DLD1 (cell line): ENCODE results near the gene ODAD3.
"Not testable (repeated sequence)": the region's sequence is repeated elsewhere in the genome, so short reads cannot be mapped to it uniquely, and the experiment has no call there.

Experiments used
- in situ Hi-C: cut with HindIII; loops from 2 replicates; pipeline ENCODE4 v1.10.0; 2017; ENCODE audit warnings: low sequenced_read_pairs

The ODAD3 gene

GRCh38 chr19:11461453-11461852, 26.5 kb upstream of the ODAD3 start:
- in situ Hi-C loops = no loop called here

DNA sequence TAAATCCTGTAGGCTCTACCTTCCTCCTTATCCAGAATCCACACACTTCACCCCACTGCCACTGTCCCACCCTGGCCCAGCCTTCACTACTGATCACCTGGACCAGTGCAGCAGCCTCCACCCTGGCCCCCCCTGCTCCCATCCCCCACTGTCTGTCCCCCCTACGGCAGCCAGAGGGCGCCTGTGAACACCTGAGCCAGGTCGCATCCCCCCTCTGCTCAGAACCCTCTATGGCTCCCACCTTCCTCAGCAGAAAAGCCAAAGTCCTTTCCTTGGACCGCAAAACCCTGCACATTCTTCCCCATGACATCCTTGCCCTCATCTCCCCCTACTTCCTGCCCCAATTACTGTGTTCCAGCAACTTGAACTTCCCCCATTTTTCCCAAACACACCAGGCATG, 25.3 kb upstream of the ODAD3 start:
- in situ Hi-C loops = no loop called here

- in situ Hi-C loops = not testable (repeated sequence)
These were observed 24.0 kb upstream of the ODAD3 start for GRCh38 chr19:11458912-11459311.

GRCh38 chr19:11458236-11458900, 23.4 kb upstream of the ODAD3 start:
- in situ Hi-C loops = no loop called here

DNA sequence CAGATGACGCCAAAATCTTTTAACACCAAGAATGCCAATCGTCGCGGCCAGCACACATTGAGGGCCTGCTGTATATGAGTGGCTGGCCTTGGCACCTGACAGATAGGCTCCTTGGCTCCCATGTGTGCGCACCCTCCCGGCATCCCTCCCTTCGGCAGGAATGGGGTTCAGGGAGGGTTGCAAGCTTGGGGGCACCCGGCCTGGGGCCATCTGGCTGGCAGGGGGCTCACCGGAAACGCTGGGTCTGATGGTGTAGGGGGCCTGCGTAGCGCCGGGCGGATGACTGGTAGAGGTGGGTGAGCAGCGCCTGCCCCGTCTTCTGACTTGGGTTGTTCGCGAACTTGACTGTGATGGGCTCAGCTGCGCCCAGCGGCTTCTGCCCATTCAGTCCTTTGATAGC, 22.9 kb upstream of the ODAD3 start:
- in situ Hi-C loops = no loop called here

- in situ Hi-C loops = no loop called here
These were observed 22.2 kb upstream of the ODAD3 start for GRCh38 chr19:11457115-11457514.

DNA sequence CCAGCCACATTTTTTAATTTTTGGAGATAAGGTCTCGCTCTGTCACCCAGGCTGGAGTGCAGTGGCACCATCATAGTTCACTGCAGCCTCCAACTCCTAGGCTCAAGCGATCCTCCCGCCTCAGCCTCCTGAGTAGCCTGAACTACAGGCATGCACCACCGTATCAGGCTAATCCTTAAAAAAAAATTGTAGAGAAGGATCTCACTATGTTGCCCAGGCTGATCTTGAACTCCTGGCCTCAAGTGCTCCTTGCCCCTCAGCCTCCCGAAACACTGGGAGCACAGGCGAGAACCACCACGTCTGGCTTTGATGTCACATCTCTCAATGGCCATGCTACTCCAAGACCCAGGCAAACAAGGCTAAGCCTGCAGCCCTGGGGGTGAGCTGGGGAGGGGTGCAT, 21.7 kb upstream of the ODAD3 start:
- in situ Hi-C loops = no loop called here

DNA sequence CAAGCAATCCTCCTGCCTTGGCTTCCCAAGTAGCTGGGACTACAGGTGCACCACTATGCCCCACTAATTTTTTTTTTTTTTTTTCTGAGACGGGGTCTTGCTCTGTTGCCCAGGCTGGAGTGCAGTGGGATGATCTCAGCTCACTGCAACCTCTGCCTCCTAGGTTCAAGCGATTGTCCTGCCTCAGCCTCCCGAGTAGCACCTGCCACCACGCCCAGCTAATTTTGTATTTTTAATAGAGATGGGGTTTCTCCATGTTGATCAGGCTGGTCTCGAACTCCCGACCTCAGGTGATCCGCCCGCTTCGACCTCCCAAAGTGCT, 20.3 kb upstream of the ODAD3 start:
- in situ Hi-C loops = not testable (repeated sequence)

- in situ Hi-C loops = no loop called here
These were observed 18.8 kb upstream of the ODAD3 start for GRCh38 chr19:11453468-11454341.

GRCh38 chr19:11452620-11453310, 17.8 kb upstream of the ODAD3 start:
- in situ Hi-C loops = no loop called here

DNA sequence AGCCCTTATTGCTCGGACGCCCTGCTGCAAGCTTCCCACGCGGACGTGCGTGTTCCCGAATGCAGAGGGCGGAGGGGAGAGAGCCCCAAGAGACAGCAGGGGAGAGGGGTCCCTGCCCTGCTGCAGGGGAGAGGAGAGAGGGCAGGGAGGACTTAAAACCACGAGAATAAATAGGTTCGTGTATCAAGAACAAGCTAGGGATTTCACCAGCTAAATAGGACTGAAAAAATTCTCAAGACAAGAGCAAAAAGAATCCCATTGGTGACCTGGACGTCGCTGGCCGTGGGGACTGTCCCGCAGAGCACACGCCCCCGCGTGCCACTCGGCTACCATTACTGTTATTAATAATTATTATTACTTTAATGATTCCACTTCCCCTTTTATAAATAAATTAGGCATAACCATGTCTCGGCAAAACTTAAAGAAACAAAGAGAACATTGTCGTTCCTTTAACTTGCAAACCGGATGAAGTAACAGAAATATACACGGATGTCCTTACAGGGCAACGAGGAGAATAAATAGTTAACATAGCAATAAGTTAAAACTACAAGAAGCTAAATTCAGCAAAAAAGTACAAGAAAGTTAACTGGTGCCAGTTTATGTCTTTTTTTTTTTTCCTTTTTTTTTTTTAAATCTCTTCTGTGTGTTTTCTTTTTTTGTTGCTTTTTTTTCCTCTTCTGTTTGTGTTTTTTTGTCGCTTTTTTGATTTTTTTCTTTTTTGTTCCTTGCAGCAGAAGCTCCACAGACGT, 17.1 kb upstream of the ODAD3 start:
- in situ Hi-C loops = no loop called here

- in situ Hi-C loops = no loop called here
These were observed 16.5 kb upstream of the ODAD3 start for GRCh38 chr19:11451327-11451870.

DNA sequence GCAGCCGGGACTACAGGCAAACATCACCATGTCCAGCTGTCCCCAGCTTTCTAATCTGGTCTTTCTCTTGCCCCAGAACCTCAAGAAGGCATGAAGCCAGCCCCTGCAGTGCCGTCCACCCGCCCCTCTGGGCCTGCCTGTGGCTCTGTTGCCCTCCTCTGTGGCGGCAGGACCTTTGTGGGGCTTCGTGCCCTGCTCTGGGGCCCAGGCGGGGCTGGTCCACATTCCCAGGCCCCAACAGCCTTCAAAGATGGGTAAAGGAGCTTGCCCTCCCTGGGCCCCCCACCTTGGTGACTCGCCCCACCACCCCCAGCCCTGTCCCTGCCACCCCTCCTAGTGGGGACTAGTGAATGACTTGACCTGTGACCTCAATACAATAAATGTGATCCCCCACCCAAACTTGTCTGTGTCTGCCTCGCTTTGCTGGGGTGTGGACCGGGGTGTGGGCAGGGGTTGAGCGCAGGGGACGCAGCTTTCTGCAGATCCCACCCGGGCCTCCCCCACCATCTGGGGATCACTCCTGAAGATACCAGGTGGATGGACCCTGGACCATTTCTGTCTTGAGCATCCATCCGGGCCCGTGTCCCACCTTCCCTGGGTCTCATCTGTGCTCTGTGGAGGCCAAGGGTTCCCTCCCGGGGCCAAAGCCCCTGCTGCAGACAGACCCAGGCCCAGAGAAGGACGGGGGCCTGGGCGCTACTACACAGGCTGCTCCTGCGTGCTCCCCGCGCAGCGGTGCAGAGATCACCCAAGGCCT, 15.8 kb upstream of the ODAD3 start:
- in situ Hi-C loops = no loop called here

DNA sequence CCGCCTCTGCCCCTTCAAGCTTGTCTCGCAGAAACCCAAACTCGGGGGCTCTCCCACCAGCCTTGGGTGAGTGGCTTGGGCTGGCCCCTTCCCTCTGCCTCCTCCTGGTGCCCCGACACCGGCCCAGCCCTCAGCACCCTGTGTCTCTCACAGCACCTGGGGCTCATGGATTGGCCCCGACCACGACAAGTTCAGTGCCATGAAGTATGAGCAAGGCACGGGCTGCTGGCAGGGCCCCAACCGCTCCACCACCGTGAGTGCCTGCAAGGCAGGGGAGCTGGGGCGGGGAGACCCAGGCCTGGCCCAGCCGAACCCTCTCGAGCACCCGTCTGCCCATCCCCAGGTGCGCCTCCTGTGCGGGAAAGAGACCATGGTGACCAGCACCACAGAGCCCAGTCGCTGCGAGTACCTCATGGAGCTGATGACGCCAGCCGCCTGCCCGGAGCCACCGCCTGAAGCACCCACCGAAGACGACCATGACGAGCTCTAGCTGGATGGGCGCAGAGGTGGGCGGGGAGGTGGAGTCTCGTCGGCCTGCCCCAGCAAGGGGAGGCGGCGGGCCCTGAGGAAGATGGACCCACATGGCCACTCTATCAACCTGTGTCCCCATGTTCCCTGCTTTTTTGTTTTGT, 14.1 kb upstream of the ODAD3 start:
- in situ Hi-C loops = no loop called here

DNA sequence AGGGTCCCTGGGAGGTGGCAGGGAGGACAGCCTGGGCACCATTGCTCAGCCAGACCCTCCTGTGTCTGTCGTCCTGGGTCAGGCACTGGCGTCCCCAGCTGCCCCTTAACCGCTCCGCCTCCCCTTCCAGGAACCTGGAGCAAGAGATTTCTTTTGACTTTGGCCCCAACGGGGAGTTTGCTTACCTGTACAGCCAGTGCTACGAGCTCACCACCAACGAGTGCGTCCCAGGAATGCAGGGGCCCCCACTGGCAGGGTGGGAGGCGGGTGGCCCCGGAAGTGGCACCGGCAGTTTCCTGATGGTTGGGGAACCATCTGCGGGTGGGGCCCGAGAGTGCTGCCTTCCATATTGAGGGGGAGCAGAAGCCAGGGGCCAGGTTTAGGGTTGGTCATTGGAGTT, 13.5 kb upstream of the ODAD3 start:
- in situ Hi-C loops = no loop called here

DNA sequence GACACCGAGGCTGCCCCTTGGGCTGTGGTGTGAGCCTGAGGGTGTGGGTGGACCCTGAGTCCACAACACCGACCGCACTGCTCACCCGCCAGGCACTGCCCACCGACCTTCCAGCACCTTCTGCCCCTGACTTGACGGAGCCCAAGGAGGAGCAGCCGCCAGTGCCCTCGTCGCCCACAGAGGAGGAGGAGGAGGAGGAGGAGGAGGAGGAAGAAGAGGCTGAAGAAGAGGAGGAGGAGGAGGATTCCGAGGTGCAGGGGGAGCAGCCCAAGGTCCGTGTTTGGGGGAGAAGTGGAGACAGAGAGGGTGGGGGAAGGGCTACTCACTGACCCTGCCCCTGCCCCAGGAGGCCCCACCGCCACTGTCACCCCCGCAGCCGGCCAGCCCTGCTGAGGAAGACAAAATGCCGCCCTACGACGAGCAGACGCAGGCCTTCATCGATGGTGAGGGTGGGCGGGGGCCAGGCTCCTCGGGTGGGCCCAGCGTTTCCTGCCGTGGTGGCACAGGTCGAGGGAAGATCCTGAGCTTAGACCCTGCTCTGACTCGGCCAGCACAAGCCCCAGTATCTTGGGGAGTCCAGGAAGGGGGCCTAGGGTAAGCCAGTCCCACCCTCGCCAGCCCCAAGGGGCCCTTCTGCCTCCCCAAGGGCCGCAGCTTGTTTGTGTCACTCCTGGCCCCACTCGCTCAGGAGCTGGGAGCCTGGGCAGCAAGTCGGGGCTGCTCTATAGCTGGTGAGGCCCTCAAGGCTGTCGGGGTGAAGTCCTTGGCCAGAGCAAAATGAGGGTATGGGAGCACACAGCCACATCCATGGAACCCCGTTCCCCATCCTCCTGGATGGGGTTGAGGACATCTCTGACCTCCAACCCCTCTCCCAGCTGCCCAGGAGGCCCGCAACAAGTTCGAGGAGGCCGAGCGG, 12.7 kb upstream of the ODAD3 start:
- in situ Hi-C loops = no loop called here

DNA sequence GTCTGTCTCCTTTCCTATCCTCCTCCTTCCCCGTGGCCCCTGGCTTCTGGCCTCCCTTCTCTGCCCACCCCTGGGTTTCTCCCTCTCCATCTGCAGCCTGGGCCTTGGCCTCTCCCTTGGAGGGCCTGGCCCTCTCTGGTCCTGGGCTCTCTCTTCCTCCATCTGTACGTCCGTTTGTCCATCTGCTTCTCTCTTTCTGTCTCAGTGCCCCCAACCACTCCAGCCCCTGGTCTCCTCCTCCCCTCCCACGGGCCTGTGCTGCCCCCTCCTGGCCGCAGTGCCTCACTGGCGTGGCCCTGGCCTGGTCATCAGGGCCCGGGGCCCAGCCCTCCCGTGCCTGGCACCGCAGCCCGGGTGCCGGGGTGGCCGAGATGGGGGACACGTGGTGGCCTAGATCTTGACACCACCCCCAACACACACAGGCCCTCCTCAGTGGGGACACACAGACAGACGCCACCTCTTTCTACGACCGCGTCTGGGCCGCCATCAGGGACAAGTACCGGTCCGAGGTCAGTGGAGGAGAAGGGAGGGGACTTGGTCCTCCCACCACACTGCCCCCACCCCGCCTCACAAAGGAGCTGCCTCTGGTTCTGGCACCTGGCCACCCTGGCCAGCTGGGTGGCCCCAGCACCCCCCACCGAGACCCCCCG, 11.9 kb upstream of the ODAD3 start:
- in situ Hi-C loops = no loop called here

GRCh38 chr19:11446271-11446651, 11.3 kb upstream of the ODAD3 start:
- in situ Hi-C loops = no loop called here
